MM.1S (cell line): ENCODE data around the gene SLC27A2.

Experiments
- CTCF ChIP-seq: fragments of 300-600 bp; sonication (generic); IDR thresholded peaks from 2 replicates; pipeline ENCODE4 v1.5.1; 2016; ENCODE audit warnings: antibody characterized with exemption, low read length, mixed read lengths
- EZH2 ChIP-seq: fragments of 300-600 bp; sonication (generic); optimal IDR thresholded peaks from 2 replicates; pipeline ENCODE3; 2017; ENCODE audit warnings: low read depth, mild to moderate bottlenecking, antibody characterized with exemption, low read length, mixed read lengths
- EZH2phosphoT487 ChIP-seq: fragments of 300-600 bp; sonication (generic); IDR thresholded peaks from 2 replicates; pipeline ENCODE4 v1.6.1; 2018; ENCODE audit warnings: antibody characterized with exemption, low read length

DNA sequence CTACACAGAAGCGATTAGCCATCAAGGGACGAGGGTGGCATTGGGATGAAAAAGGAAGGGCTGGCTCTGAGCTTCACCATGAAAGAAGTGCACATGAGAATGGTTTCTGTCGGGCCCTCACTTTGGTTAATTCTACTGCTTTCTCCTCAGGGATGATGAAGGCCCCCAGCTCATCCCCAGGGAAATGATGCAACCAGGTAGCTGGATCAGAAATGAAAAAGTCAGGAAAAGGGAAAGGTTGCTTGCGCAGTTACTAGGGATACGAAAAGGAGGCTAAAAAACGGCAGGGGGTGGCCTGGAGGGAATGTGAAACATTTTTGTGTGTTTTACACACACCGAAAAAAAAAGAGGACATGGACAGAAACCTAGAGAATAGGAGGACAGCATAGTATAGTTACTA, 1.4 kb upstream of the SLC27A2 start:
- TF ChIP-seq CTCF (no peak), EZH2phosphoT487 (no peak), EZH2 (no peak)
